K562 (cell line): ENCODE results near the gene MAP1LC3B2.

Experiments used
- CCAR2 ChIP-seq: fragments of 200-400 bp; formaldehyde crosslinking; IDR thresholded peaks from 2 replicates; pipeline ENCODE4 v1.6.1; 2017; ENCODE audit warnings: mild to moderate bottlenecking, low read depth, low read length
- EP300 ChIP-seq: IDR thresholded peaks from 2 replicates; pipeline ENCODE4 v1.6.1; 2012; ENCODE audit warnings: low read length, improper control_type of control experiment
- FOSL1 ChIP-seq: fragments of 200-800 bp; sonication (Bioruptor generic); conservative IDR thresholded peaks from 2 replicates; pipeline ENCODE4 v1.6.1; 2016; ENCODE audit warnings: missing genetic modification characterization, missing compliant biosample characterization
- FOXJ3 ChIP-seq: sonication (generic); formaldehyde crosslinking; IDR thresholded peaks from 2 replicates; pipeline ENCODE4 v1.4.0; 2020; ENCODE audit warnings: mild to moderate bottlenecking, missing genetic modification reagents
- RCOR1 ChIP-seq, 2 experiments: IDR thresholded peaks; 2 replicates each; pipeline ENCODE4 v1.6.1; 2012; ENCODE audit warnings: low read depth in 2 of 2, low read length in 2 of 2, borderline replicate concordance in 1 of 2, improper control_type of control experiment in 1 of 2
- TBP ChIP-seq: optimal IDR thresholded peaks from 2 replicates; pipeline ENCODE3; 2011; ENCODE audit warnings: low read depth, low read length, improper control_type of control experiment
- TF ChIP-seq, protein P1 (sequence below), 3 experiments: IDR thresholded peaks in 2 of 3; conservative IDR thresholded peaks in 1 of 3; 2 replicates each; pipeline ENCODE4 v1.5.1; 2011 to 2012; ENCODE audit warnings: low read length in 3 of 3, mild to moderate bottlenecking in 3 of 3, control low read depth in 2 of 3, improper control_type of control experiment in 1 of 3, inconsistent platforms in 1 of 3, low read depth in 1 of 3, mixed read lengths in 1 of 3, moderate library complexity in 1 of 3; ENCODE audit not compliant: insufficient read depth in 2 of 3
- TF ChIP-seq, protein P2 (sequence below): sonication (generic); formaldehyde crosslinking; IDR thresholded peaks from 2 replicates; pipeline ENCODE4 v1.8.0; 2022; ENCODE audit warnings: mild to moderate bottlenecking, missing genetic modification reagents, borderline replicate concordance

- TF ChIP-seq, protein P1, sequence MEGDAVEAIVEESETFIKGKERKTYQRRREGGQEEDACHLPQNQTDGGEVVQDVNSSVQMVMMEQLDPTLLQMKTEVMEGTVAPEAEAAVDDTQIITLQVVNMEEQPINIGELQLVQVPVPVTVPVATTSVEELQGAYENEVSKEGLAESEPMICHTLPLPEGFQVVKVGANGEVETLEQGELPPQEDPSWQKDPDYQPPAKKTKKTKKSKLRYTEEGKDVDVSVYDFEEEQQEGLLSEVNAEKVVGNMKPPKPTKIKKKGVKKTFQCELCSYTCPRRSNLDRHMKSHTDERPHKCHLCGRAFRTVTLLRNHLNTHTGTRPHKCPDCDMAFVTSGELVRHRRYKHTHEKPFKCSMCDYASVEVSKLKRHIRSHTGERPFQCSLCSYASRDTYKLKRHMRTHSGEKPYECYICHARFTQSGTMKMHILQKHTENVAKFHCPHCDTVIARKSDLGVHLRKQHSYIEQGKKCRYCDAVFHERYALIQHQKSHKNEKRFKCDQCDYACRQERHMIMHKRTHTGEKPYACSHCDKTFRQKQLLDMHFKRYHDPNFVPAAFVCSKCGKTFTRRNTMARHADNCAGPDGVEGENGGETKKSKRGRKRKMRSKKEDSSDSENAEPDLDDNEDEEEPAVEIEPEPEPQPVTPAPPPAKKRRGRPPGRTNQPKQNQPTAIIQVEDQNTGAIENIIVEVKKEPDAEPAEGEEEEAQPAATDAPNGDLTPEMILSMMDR (IDR thresholded peaks at IDR 0.05 in 2 of 3, conservative IDR thresholded peaks at IDR 0.05 in 1 of 3; ENCODE audit: insufficient read depth in 2 of 3, low read depth in 1 of 3, low read length in 3 of 3), result no peak
- TF ChIP-seq TBP (no peak), EP300 (no peak), CCAR2 (no peak), FOXJ3 (CRISPR knock-in tag) (no peak), RCOR1 (IDR thresholded peaks at IDR 0.05; ENCODE audit: borderline replicate concordance in 1 of 2, low read depth in 2 of 2, low read length in 2 of 2) (no peak), FOSL1 (tag) (no peak)
- TF ChIP-seq, protein P2, sequence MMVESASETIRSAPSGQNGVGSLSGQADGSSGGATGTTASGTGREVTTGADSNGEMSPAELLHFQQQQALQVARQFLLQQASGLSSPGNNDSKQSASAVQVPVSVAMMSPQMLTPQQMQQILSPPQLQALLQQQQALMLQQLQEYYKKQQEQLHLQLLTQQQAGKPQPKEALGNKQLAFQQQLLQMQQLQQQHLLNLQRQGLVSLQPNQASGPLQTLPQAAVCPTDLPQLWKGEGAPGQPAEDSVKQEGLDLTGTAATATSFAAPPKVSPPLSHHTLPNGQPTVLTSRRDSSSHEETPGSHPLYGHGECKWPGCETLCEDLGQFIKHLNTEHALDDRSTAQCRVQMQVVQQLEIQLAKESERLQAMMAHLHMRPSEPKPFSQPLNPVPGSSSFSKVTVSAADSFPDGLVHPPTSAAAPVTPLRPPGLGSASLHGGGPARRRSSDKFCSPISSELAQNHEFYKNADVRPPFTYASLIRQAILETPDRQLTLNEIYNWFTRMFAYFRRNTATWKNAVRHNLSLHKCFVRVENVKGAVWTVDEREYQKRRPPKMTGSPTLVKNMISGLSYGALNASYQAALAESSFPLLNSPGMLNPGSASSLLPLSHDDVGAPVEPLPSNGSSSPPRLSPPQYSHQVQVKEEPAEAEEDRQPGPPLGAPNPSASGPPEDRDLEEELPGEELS (CRISPR knock-in tag), result no peak
Observed at GRCh38 chr12:116597886-116598285, 38.7 kb downstream of the MAP1LC3B2 start.
